Measurements from ENCODE around the gene MUC2.

Gene MUC2

GRCh38 chr11:1070594-1071462 is 3.8 kb upstream of the MUC2 start:
- Mint-ChIP-seq H3K4me1 (no peaks in the 10 kb centered on the region), H3K27me3 (peaks cover 49% of the 10 kb centered on the region), H3K4me3 (no peak overlapping the region), H3K27ac (no peak overlapping the region), H3K9me3 (peaks cover 7% of the 10 kb centered on the region), H3K36me3 (no peaks in the 10 kb centered on the region)
- ATAC-seq: no peak

- H3K27me3 Mint-ChIP-seq: peaks cover 49% of the 10 kb centered on the region
- H3K9me3 Mint-ChIP-seq: peaks cover 7% of the 10 kb centered on the region
- no peak overlapping the region for H3K27ac Mint-ChIP-seq
- no peaks in the 10 kb centered on the region for H3K4me1 Mint-ChIP-seq
- no peak overlapping the region for H3K4me3 Mint-ChIP-seq
- no peak for ATAC-seq
- no peaks in the 10 kb centered on the region for H3K36me3 Mint-ChIP-seq
Measured at GRCh38 chr11:1071571-1072115, 3.0 kb upstream of the MUC2 start.

- no peaks in the 10 kb centered on the region for H3K36me3 Mint-ChIP-seq
- no peak overlapping the region for H3K27ac Mint-ChIP-seq
- peaks cover 49% of the 10 kb centered on the region for H3K27me3 Mint-ChIP-seq
- no peak for ATAC-seq
- H3K4me1 Mint-ChIP-seq: no peaks in the 10 kb centered on the region
- peaks cover 7% of the 10 kb centered on the region for H3K9me3 Mint-ChIP-seq
- H3K4me3 Mint-ChIP-seq: no peak overlapping the region
Measured at GRCh38 chr11:1072116-1072820, 2.4 kb upstream of the MUC2 start.

- Mint-ChIP-seq H3K4me3 (no peak overlapping the region), H3K27ac (no peak overlapping the region), H3K4me1 (no peaks in the 10 kb centered on the region), H3K36me3 (no peaks in the 10 kb centered on the region), H3K9me3 (peaks cover 7% of the 10 kb centered on the region), H3K27me3 (peaks cover 49% of the 10 kb centered on the region)
- ATAC-seq: no peak
Measured at GRCh38 chr11:1072821-1073231, 1.8 kb upstream of the MUC2 start.

GRCh38 chr11:1073261-1073724 is 1.4 kb upstream of the MUC2 start:
- H3K27me3 Mint-ChIP-seq: peaks cover 49% of the 10 kb centered on the region
- H3K4me3 Mint-ChIP-seq: no peak overlapping the region
- no peak overlapping the region for H3K27ac Mint-ChIP-seq
- H3K9me3 Mint-ChIP-seq: peaks cover 7% of the 10 kb centered on the region
- H3K4me1 Mint-ChIP-seq: no peaks in the 10 kb centered on the region
- ATAC-seq: no peak
- no peaks in the 10 kb centered on the region for H3K36me3 Mint-ChIP-seq

GRCh38 chr11:1073851-1074243 is 827 bp upstream of the MUC2 start:
- Mint-ChIP-seq H3K9me3 (peaks cover 7% of the 10 kb centered on the region), H3K36me3 (no peaks in the 10 kb centered on the region), H3K4me3 (no peak overlapping the region), H3K4me1 (no peaks in the 10 kb centered on the region), H3K27me3 (peaks cover 49% of the 10 kb centered on the region), H3K27ac (no peak overlapping the region)
- ATAC-seq: no peak

GRCh38 chr11:1075341-1075911 is 752 bp downstream of the MUC2 start:
- peaks cover 40% of the 10 kb centered on the region for H3K27me3 Mint-ChIP-seq
- no peaks in the 10 kb centered on the region for H3K4me1 Mint-ChIP-seq
- H3K4me3 Mint-ChIP-seq: no peak overlapping the region
- H3K9me3 Mint-ChIP-seq: no peaks in the 10 kb centered on the region
- H3K36me3 Mint-ChIP-seq: no peaks in the 10 kb centered on the region
- H3K27ac Mint-ChIP-seq: no peak overlapping the region
- no peak for ATAC-seq

- no peaks in the 10 kb centered on the region for H3K9me3 Mint-ChIP-seq
- no peak overlapping the region for H3K27ac Mint-ChIP-seq
- peak; percentile 35 for ATAC-seq
- H3K4me3 Mint-ChIP-seq: no peak overlapping the region
- H3K36me3 Mint-ChIP-seq: no peaks in the 10 kb centered on the region
- peaks cover 33% of the 10 kb centered on the region for H3K27me3 Mint-ChIP-seq
- no peaks in the 10 kb centered on the region for H3K4me1 Mint-ChIP-seq
Measured at GRCh38 chr11:1076061-1076665, 1.5 kb downstream of the MUC2 start.

GRCh38 chr11:1077033-1077416 is 2.4 kb downstream of the MUC2 start:
- H3K4me3 Mint-ChIP-seq: no peak overlapping the region
- H3K9me3 Mint-ChIP-seq: no peaks in the 10 kb centered on the region
- H3K4me1 Mint-ChIP-seq: no peaks in the 10 kb centered on the region
- H3K36me3 Mint-ChIP-seq: no peaks in the 10 kb centered on the region
- ATAC-seq: peak; percentile 40
- H3K27ac Mint-ChIP-seq: no peak overlapping the region
- peaks cover 24% of the 10 kb centered on the region for H3K27me3 Mint-ChIP-seq

GRCh38 chr11:1077417-1078119 is 2.9 kb downstream of the MUC2 start:
- no peaks in the 10 kb centered on the region for H3K9me3 Mint-ChIP-seq
- H3K27me3 Mint-ChIP-seq: peaks cover 19% of the 10 kb centered on the region
- no peaks in the 10 kb centered on the region for H3K4me1 Mint-ChIP-seq
- H3K36me3 Mint-ChIP-seq: no peaks in the 10 kb centered on the region
- peak; percentile 9 for ATAC-seq
- H3K4me3 Mint-ChIP-seq: no peak overlapping the region
- H3K27ac Mint-ChIP-seq: no peak overlapping the region

GRCh38 chr11:1078191-1078601 is 3.5 kb downstream of the MUC2 start:
- H3K36me3 Mint-ChIP-seq: no peaks in the 10 kb centered on the region
- H3K9me3 Mint-ChIP-seq: no peaks in the 10 kb centered on the region
- no peak for ATAC-seq
- no peaks in the 10 kb centered on the region for H3K4me1 Mint-ChIP-seq
- H3K27me3 Mint-ChIP-seq: peaks cover 13% of the 10 kb centered on the region
- no peak overlapping the region for H3K27ac Mint-ChIP-seq
- no peak overlapping the region for H3K4me3 Mint-ChIP-seq

- Mint-ChIP-seq H3K27me3 (no peaks in the 10 kb centered on the region), H3K27ac (no peak overlapping the region), H3K9me3 (no peaks in the 10 kb centered on the region), H3K4me1 (no peaks in the 10 kb centered on the region), H3K36me3 (no peaks in the 10 kb centered on the region), H3K4me3 (no peak overlapping the region)
- no peak for ATAC-seq
Measured at GRCh38 chr11:1081601-1082311, 7.1 kb downstream of the MUC2 start.

- Mint-ChIP-seq H3K27ac (no peak overlapping the region), H3K27me3 (no peaks in the 10 kb centered on the region), H3K4me3 (no peak overlapping the region), H3K4me1 (no peaks in the 10 kb centered on the region), H3K36me3 (no peaks in the 10 kb centered on the region), H3K9me3 (no peaks in the 10 kb centered on the region)
- no peak for ATAC-seq
Measured at GRCh38 chr11:1082346-1082727, 7.7 kb downstream of the MUC2 start.
